Spleen (tissue), 11 donors: Measurements from ENCODE around the gene DLG5. TPM values are rescaled to one million over a fixed set of nuclear protein-coding genes. Genes with fewer than 3 reads are reported as not detected.

Experiments
- DNase-seq: peaks from one replicate; pipeline ENCODE4 v3.0.0-alpha.2; 2020
- H3K27ac ChIP-seq, 8 donors: fragments of 200-600 bp; sonication (generic) in 7 of 8; 1 replicate in 4 of 8; 2 replicates in 4 of 8; pipeline versions ENCODE4 v1.5.0 to v1.8.0; 2016 to 2021; ENCODE audit warnings: inconsistent platforms in 4 of 8, mild to moderate bottlenecking in 4 of 8, moderate library complexity in 1 of 8
- H3K27me3 ChIP-seq, 7 donors: fragments of 200-600 bp; sonication (generic) in 6 of 7; replicated peaks in 1 of 7; 1 replicate in 4 of 7; 2 replicates in 3 of 7; pipeline versions ENCODE4 v1.5.0 to v1.8.0; 2016 to 2021; ENCODE audit warnings: inconsistent platforms in 3 of 7, mild to moderate bottlenecking in 1 of 7
- H3K36me3 ChIP-seq, 6 donors: fragments of 200-600 bp; sonication (generic) in 5 of 6; 1 replicate in 4 of 6; 2 replicates in 2 of 6; pipeline versions ENCODE4 v1.5.0 to v1.8.0; 2016 to 2021; ENCODE audit warnings: inconsistent platforms in 2 of 6
- H3K4me1 ChIP-seq, 6 donors: fragments of 200-600 bp; sonication (generic) in 5 of 6; 1 replicate in 3 of 6; 2 replicates in 3 of 6; pipeline versions ENCODE4 v1.5.0 to v1.8.0; 2016 to 2021; ENCODE audit warnings: inconsistent platforms in 3 of 6
- H3K4me3 ChIP-seq, 8 donors: fragments of 200-600 bp; sonication (generic) in 7 of 8; 1 replicate in 4 of 8; 2 replicates in 4 of 8; pipeline versions ENCODE4 v1.5.0 to v1.8.0; 2016 to 2021; ENCODE audit warnings: inconsistent platforms in 4 of 8, mild to moderate bottlenecking in 4 of 8, moderate library complexity in 2 of 8
- H3K9me3 ChIP-seq, 8 donors: fragments of 200-600 bp; sonication (generic) in 7 of 8; 1 replicate in 4 of 8; 2 replicates in 4 of 8; pipeline versions ENCODE4 v1.5.0 to v1.8.0; 2016 to 2021; ENCODE audit warnings: inconsistent platforms in 4 of 8
- CTCF ChIP-seq, 11 experiments: fragments of 200-600 bp in 7 of 11; fragments of 450-650 bp in 4 of 11; sonication (generic) in 4 of 11; IDR thresholded peaks in 8 of 11; conservative IDR thresholded peaks in 3 of 11; 1 replicate in 7 of 11; 2 replicates in 4 of 11; pipeline versions ENCODE4 v1.4.0 to v1.8.0; 2016 to 2021; ENCODE audit warnings: antibody characterized with exemption in 11 of 11, inconsistent platforms in 4 of 11, mild to moderate bottlenecking in 1 of 11
- POLR2A ChIP-seq, 3 donors: fragments of 450-650 bp; IDR thresholded peaks; one replicate each; pipeline ENCODE4 v1.5.1; 2017; ENCODE audit warnings: antibody characterized with exemption in 3 of 3, mild to moderate bottlenecking in 1 of 3
- POLR2AphosphoS5 ChIP-seq, 3 donors: sonication (generic); formaldehyde crosslinking; IDR thresholded peaks; one replicate each; pipeline ENCODE4 v1.5.1; 2017; ENCODE audit warnings: antibody characterized with exemption in 3 of 3
- WGBS, 5 donors: extraction: QIAGEN DNeasy Blood & Tissue Kit in 3 of 5; methylation state at CpG; one replicate each; pipeline versions ENCODE4 v1.1.5 to v1.1.7; 2013 to 2018; 5-methylcytosine and 5-hydroxymethylcytosine counted together
- intact Hi-C: fragments of 100-400 bp; cut with DNase I; formaldehyde crosslinking; loops from one replicate; pipeline ENCODE4 v1.15.0; 2023; ENCODE audit warnings: low total_unique reads
- polyA plus RNA-seq, 3 donors: library from polyadenylated mRNA; stranded (reverse); fragments of 200-250 nt; gene quantifications; one replicate each; pipeline ENCODE4 v1.2.1, GENCODE V29; 2013
- total RNA-seq, 7 donors: library from RNA; depleted of rRNA in 3 of 7; stranded (reverse); fragments of >200 nt in 3 of 7; fragmentation: NEBNext Ultra II Directional in 4 of 7; extraction: Animal tissue kit (Norgen Biotek cat#: 25700) in 4 of 7; gene quantifications; one replicate each; pipeline versions ENCODE4 v1.1.0 to v1.2.1, GENCODE V29; 2016 to 2021
- donor health status: healthy with polysubstance abuse.
- donor health status: DM: no; HTN: no; CAD: no; lungs with moderate emphysema.
- donor health status: DM: no; HTN: no; CAD: no.
- donor health status: Bipolar disorder and iron deficiency.
- donor health status: healthy.
- donor health status: DM: no; HTN: no; CAD: no.
- donor health status: DM: yes; HTN: yes; CAD: no.

The DLG5 gene
- total and polyA plus RNA-seq, 10 donors = 2.0 to 14.4 (median 8.8) TPM

- no peaks in the 10 kb centered on the region for H3K4me1 ChIP-seq
- no peak overlapping the region for H3K4me3 ChIP-seq
- H3K36me3 ChIP-seq = no peaks in the 10 kb centered on the region
- TF ChIP-seq POLR2A (IDR thresholded peaks at IDR 0.05) = no peak
- no peak for TF ChIP-seq POLR2AphosphoS5 (IDR thresholded peaks at IDR 0.05)
- no peak for TF ChIP-seq CTCF (IDR thresholded peaks at IDR 0.05 in 8 of 11, conservative IDR thresholded peaks at IDR 0.05 in 3 of 11)
- no peak for DNase-seq
- no peak overlapping the region for H3K27ac ChIP-seq
- WGBS, 5 donors = 77 to 96% (median 89%) methylated on average over 7 of the region's 7 CpGs
- intact Hi-C loops = no loop called here
- peaks cover 0 to 7% (median 0%) of the 10 kb centered on the region in 7 donors for H3K27me3 ChIP-seq
- H3K9me3 ChIP-seq = peaks cover 0 to 15% (median 8%) of the 10 kb centered on the region in 8 donors
Measured at GRCh38 chr10:77962350-77963146, 36.0 kb upstream of the DLG5 start.

- Histone ChIP-seq H3K9me3 (peaks cover 0 to 15% (median 8%) of the 10 kb centered on the region in 8 donors), H3K27me3 (peaks cover 0 to 7% (median 0%) of the 10 kb centered on the region in 7 donors), H3K27ac (no peak overlapping the region), H3K4me1 (no peaks in the 10 kb centered on the region), H3K4me3 (no peak overlapping the region), H3K36me3 (no peaks in the 10 kb centered on the region)
- DNase-seq = no peak
- TF ChIP-seq CTCF (IDR thresholded peaks at IDR 0.05 in 8 of 11, conservative IDR thresholded peaks at IDR 0.05 in 3 of 11) (no peak), POLR2A (IDR thresholded peaks at IDR 0.05) (no peak), POLR2AphosphoS5 (IDR thresholded peaks at IDR 0.05) (no peak)
- intact Hi-C loops = no loop called here
- WGBS, 5 donors = 86 to 91% (median 90%) methylated on average over 6 of the region's 6 CpGs
Measured at GRCh38 chr10:77961668-77962067, 35.1 kb upstream of the DLG5 start.

- TF ChIP-seq CTCF (IDR thresholded peaks at IDR 0.05 in 8 of 11, conservative IDR thresholded peaks at IDR 0.05 in 3 of 11) = no peak
- TF ChIP-seq POLR2AphosphoS5 (IDR thresholded peaks at IDR 0.05) = no peak
- no peak for TF ChIP-seq POLR2A (IDR thresholded peaks at IDR 0.05)
- no peaks in the 10 kb centered on the region for H3K4me1 ChIP-seq
- no peak overlapping the region for H3K27ac ChIP-seq
- H3K36me3 ChIP-seq = no peaks in the 10 kb centered on the region
- intact Hi-C loops = no loop called here
- no peak overlapping the region for H3K4me3 ChIP-seq
- H3K9me3 ChIP-seq = peaks cover 0 to 15% (median 8%) of the 10 kb centered on the region in 8 donors
- 73 to 92% (median 87%) methylated on average over 6 of the region's 6 CpGs for WGBS, 5 donors
- DNase-seq = no peak
- peaks cover 0 to 2% (median 0%) of the 10 kb centered on the region in 7 donors for H3K27me3 ChIP-seq
Measured at GRCh38 chr10:77960829-77961329, 34.3 kb upstream of the DLG5 start.

GRCh38 chr10:77959887-77960455, 33.4 kb upstream of the DLG5 start:
- TF ChIP-seq POLR2A (IDR thresholded peaks at IDR 0.05) (no peak), CTCF (IDR thresholded peaks at IDR 0.05 in 8 of 11, conservative IDR thresholded peaks at IDR 0.05 in 3 of 11) (no peak), POLR2AphosphoS5 (IDR thresholded peaks at IDR 0.05) (no peak)
- 84 to 92% (median 91%) methylated on average over 8 of the region's 8 CpGs for WGBS, 5 donors
- intact Hi-C loops = no loop called here
- Histone ChIP-seq H3K4me1 (no peaks in the 10 kb centered on the region), H3K36me3 (no peaks in the 10 kb centered on the region), H3K4me3 (no peak overlapping the region), H3K27me3 (no peaks in the 10 kb centered on the region), H3K27ac (no peak overlapping the region), H3K9me3 (peaks cover 0 to 15% (median 8%) of the 10 kb centered on the region in 8 donors)
- DNase-seq = no peak
